ENCODE data around the gene INTS14. TPM values are rescaled to one million over a fixed set of nuclear protein-coding genes. Genes with fewer than 3 reads are reported as not detected.

INTS14 gene
- total RNA-seq = 36.1 and 38.4 TPM in 2 replicates

GRCh38 chr15:65610871-65611718 lies at the start of gene INTS14:
TSS of gene INTS14 (minus strand) at chr15:65611131. CDS start at chr15:65607380, 3,751 bp downstream.
- intact Hi-C loops (cut with micrococcal nuclease) = loop anchor here (1.0 to 2.0 kb wide), 3 partner anchors 80 to 258 kb away; partner anchors contain the start of genes DPP8, HACD3 and RAB11A

- intact Hi-C loops (cut with micrococcal nuclease) = no loop called here
Observed at GRCh38 chr15:65659502-65660052, 48.6 kb upstream of the INTS14 start.

- intact Hi-C loops (cut with micrococcal nuclease) = no loop called here
Observed at GRCh38 chr15:65655457-65655856, 44.5 kb upstream of the INTS14 start.

GRCh38 chr15:65655026-65655425 lies 44.1 kb upstream of the INTS14 start:
- intact Hi-C loops (cut with micrococcal nuclease) = no loop called here

- intact Hi-C loops (cut with micrococcal nuclease) = no loop called here
Observed at GRCh38 chr15:65653801-65654521, 43.0 kb upstream of the INTS14 start.

- intact Hi-C loops (cut with micrococcal nuclease) = no loop called here
Observed at GRCh38 chr15:65653341-65653740, 42.4 kb upstream of the INTS14 start.

GRCh38 chr15:65651831-65652749 lies 41.2 kb upstream of the INTS14 start:
- intact Hi-C loops (cut with micrococcal nuclease) = no loop called here

GRCh38 chr15:65651042-65651322 lies 40.1 kb upstream of the INTS14 start:
- intact Hi-C loops (cut with micrococcal nuclease) = no loop called here

GRCh38 chr15:65650312-65651041 lies 39.5 kb upstream of the INTS14 start:
- intact Hi-C loops (cut with micrococcal nuclease) = no loop called here

GRCh38 chr15:65646486-65646885 lies 35.6 kb upstream of the INTS14 start:
- intact Hi-C loops (cut with micrococcal nuclease) = no loop called here

- intact Hi-C loops (cut with micrococcal nuclease) = no loop called here
Observed at GRCh38 chr15:65645392-65645791, 34.5 kb upstream of the INTS14 start.

GRCh38 chr15:65644282-65644681 lies 33.4 kb upstream of the INTS14 start:
- intact Hi-C loops (cut with micrococcal nuclease) = no loop called here

GRCh38 chr15:65642594-65642993 lies 31.7 kb upstream of the INTS14 start:
- intact Hi-C loops (cut with micrococcal nuclease) = no loop called here

GRCh38 chr15:65641768-65642475 lies 31.0 kb upstream of the INTS14 start:
- intact Hi-C loops (cut with micrococcal nuclease) = no loop called here

- intact Hi-C loops (cut with micrococcal nuclease) = no loop called here
Observed at GRCh38 chr15:65639509-65639908, 28.6 kb upstream of the INTS14 start.

GRCh38 chr15:65638681-65639089 lies 27.8 kb upstream of the INTS14 start:
- intact Hi-C loops (cut with micrococcal nuclease) = loop anchor here (1.0 kb wide), 2 partner anchors 191 to 219 kb away; no protein-coding TSS in a partner anchor

GRCh38 chr15:65638109-65638508 lies 27.2 kb upstream of the INTS14 start:
- intact Hi-C loops (cut with micrococcal nuclease) = loop anchor here (1.0 kb wide), 2 partner anchors 191 to 219 kb away; no protein-coding TSS in a partner anchor

- intact Hi-C loops (cut with micrococcal nuclease) = no loop called here
Observed at GRCh38 chr15:65634356-65634755, 23.4 kb upstream of the INTS14 start.

- intact Hi-C loops (cut with micrococcal nuclease) = no loop called here
Observed at GRCh38 chr15:65633752-65634151, 22.8 kb upstream of the INTS14 start.

Measured in T-helper 2 cell treated with Interferon-gamma antibody and Interleukin-4, amounts not matched to agents 100 ng/mL and 5 ng/mL, for 36 hours (primary cell).